Ishikawa (cell line): ENCODE results near the gene GRID1.

Experiments
- CEBPB ChIP-seq: IDR thresholded peaks from 2 replicates; pipeline ENCODE4 v1.6.1; 2012
- TAF1 ChIP-seq: IDR thresholded peaks from 2 replicates; pipeline ENCODE4 v1.6.1; 2012; ENCODE audit warnings: low read depth, mild to moderate bottlenecking
- YY1 ChIP-seq: IDR thresholded peaks from 2 replicates; pipeline ENCODE4 v1.6.1; 2012; ENCODE audit warnings: low read depth

DNA sequence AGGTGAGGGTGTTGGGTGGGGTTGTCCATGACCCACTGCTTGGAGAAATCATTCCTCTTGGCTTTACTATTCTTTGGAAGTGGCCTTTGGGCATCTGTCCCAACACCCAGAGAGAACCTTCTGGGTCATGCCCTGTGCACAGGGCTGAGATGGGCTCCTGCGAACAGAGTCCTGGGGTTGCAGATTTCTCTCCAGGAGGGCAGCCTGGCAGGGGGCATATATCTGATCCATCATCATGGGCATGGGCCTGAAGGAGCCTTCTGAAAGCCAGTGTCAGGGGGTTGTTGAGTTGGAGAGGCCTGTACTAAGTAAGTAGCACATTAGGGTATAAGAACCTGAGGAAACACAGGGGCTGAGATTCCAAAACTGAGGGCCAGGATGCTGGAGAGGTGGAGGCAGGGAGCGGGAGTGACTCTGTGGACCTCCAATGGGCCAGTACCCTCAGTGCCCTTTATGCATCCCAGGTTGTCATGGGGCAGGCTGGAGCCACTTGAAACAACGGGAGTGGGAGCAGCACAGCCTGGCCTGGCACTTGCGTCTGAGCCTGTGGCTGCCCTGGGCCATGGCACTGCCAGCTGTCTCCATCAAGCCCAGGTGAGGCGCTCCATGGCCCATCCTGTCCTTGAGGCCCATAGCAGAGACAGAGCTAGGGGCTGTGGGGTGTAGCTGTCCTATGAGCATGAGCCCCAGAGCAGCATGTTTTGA, 203.7 kb downstream of the GRID1 start:
- no peak for TF ChIP-seq TAF1
- TF ChIP-seq CEBPB, result no peak
- TF ChIP-seq YY1, result no peak
